Peyer's patch (tissue), 4 donors: ENCODE data around the gene INTS1. TPM values are rescaled to one million over a fixed set of nuclear protein-coding genes. Genes with fewer than 3 reads are reported as not detected.

Experiments
- DNase-seq, 3 donors: peaks; one replicate each; pipeline ENCODE4 v3.0.0-alpha.2; 2017 to 2019
- H3K27ac ChIP-seq, 4 donors: fragments of 200-600 bp; sonication (generic); one replicate each; pipeline ENCODE4 v1.5.1; 2016 to 2019
- H3K27me3 ChIP-seq, 2 donors: fragments of 200-600 bp; sonication (generic); one replicate each; pipeline ENCODE4 v1.5.1; 2019
- H3K36me3 ChIP-seq, 3 donors: fragments of 200-600 bp; sonication (generic); one replicate each; pipeline ENCODE4 v1.5.1; 2016 to 2019
- H3K4me1 ChIP-seq, 4 donors: fragments of 200-600 bp; sonication (generic); one replicate each; pipeline ENCODE4 v1.5.1; 2016 to 2019
- H3K4me3 ChIP-seq, 4 donors: fragments of 200-600 bp; sonication (generic); 1 replicate in 3 of 4; 2 replicates in 1 of 4; pipeline ENCODE4 v1.5.1; 2016 to 2019; ENCODE audit warnings: mild to moderate bottlenecking in 1 of 4
- H3K9me3 ChIP-seq, 4 donors: fragments of 200-600 bp; sonication (generic); one replicate each; pipeline ENCODE4 v1.5.1; 2016 to 2019; ENCODE audit warnings: mild to moderate bottlenecking in 1 of 4
- CTCF ChIP-seq, 6 experiments: fragments of 450-650 bp in 4 of 6; fragments of 200-600 bp in 2 of 6; sonication (generic) in 1 of 6; IDR thresholded peaks; one replicate each; pipeline ENCODE4 v1.5.1; 2017 to 2019; ENCODE audit warnings: antibody characterized with exemption in 6 of 6, mild to moderate bottlenecking in 3 of 6, moderate library complexity in 1 of 6
- POLR2A ChIP-seq, 2 donors: fragments of 450-650 bp; IDR thresholded peaks; one replicate each; pipeline ENCODE4 v1.5.1; 2017; ENCODE audit warnings: antibody characterized with exemption in 2 of 2, mild to moderate bottlenecking in 2 of 2, moderate library complexity in 2 of 2
- total RNA-seq, 4 donors: library from RNA; depleted of rRNA; stranded (reverse); fragments of >200 nt; gene quantifications; one replicate each; pipeline ENCODE4 v1.1.0, GENCODE V29; 2016

INTS1 gene
- total RNA-seq, 4 donors from 2014 or later: 84.4 to 192 (median 108) TPM

GRCh38 chr7:1526271-1526754, 22.1 kb upstream of the INTS1 start:
- H3K36me3 ChIP-seq: no peaks in the 10 kb centered on the region
- H3K4me1 ChIP-seq: peaks cover 0 to 6% (median 2%) of the 10 kb centered on the region in 4 donors
- H3K9me3 ChIP-seq: no peaks in the 10 kb centered on the region
- H3K27me3 ChIP-seq: no peaks in the 10 kb centered on the region
- DNase-seq: peak in 1 of 3 donors; percentile 29
- H3K27ac ChIP-seq: no peak overlapping the region
- no peak overlapping the region for H3K4me3 ChIP-seq
- no peak for TF ChIP-seq POLR2A (IDR thresholded peaks at IDR 0.05)
- no peak for TF ChIP-seq CTCF (IDR thresholded peaks at IDR 0.05)

- no peak overlapping the region for H3K4me3 ChIP-seq
- TF ChIP-seq CTCF (IDR thresholded peaks at IDR 0.05): no peak
- no peak for TF ChIP-seq POLR2A (IDR thresholded peaks at IDR 0.05)
- H3K9me3 ChIP-seq: no peaks in the 10 kb centered on the region
- H3K27ac ChIP-seq: peak overlapping the region in 1 of 4 donors; percentile 0
- no peaks in the 10 kb centered on the region for H3K36me3 ChIP-seq
- DNase-seq: no peak
- no peaks in the 10 kb centered on the region for H3K27me3 ChIP-seq
- H3K4me1 ChIP-seq: peaks cover 0 to 6% (median 2%) of the 10 kb centered on the region in 4 donors
Measured at GRCh38 chr7:1525409-1525808, 21.2 kb upstream of the INTS1 start.

GRCh38 chr7:1523844-1524243, 19.7 kb upstream of the INTS1 start:
- Histone ChIP-seq H3K4me3 (peak overlapping the region in 2 of 4 donors; percentile 55), H3K4me1 (peaks cover 0 to 6% (median 0%) of the 10 kb centered on the region in 4 donors), H3K36me3 (no peaks in the 10 kb centered on the region), H3K27me3 (no peaks in the 10 kb centered on the region), H3K9me3 (no peaks in the 10 kb centered on the region), H3K27ac (peak overlapping the region in 3 of 4 donors; percentile 76 to 94 (median 94))
- DNase-seq: peak in 2 of 3 donors; percentile 78 to 84
- no peak for TF ChIP-seq CTCF (IDR thresholded peaks at IDR 0.05)
- TF ChIP-seq POLR2A (IDR thresholded peaks at IDR 0.05): peak; percentile 9 to 69

GRCh38 chr7:1523208-1523607, 19.0 kb upstream of the INTS1 start:
- TF ChIP-seq CTCF (IDR thresholded peaks at IDR 0.05) (peak in 3 of 6 experiments; percentile 24 to 48 (median 40)), POLR2A (IDR thresholded peaks at IDR 0.05) (peak; percentile 77 to 78)
- Histone ChIP-seq H3K27me3 (no peaks in the 10 kb centered on the region), H3K36me3 (no peaks in the 10 kb centered on the region), H3K4me3 (peak overlapping the region in 2 of 4 donors; percentile 55), H3K4me1 (peaks cover 0 to 6% (median 0%) of the 10 kb centered on the region in 4 donors), H3K27ac (peak overlapping the region in 3 of 4 donors; percentile 76 to 94 (median 94)), H3K9me3 (no peaks in the 10 kb centered on the region)
- DNase-seq: peak in 2 of 3 donors; percentile 88 to 91

GRCh38 chr7:1521456-1521855, 17.3 kb upstream of the INTS1 start:
- no peak for DNase-seq
- peaks cover 0 to 6% (median 0%) of the 10 kb centered on the region in 4 donors for H3K4me1 ChIP-seq

More at GRCh38 chr7:1521456-1521855, 17.3 kb upstream of the INTS1 start:
- TF ChIP-seq CTCF (IDR thresholded peaks at IDR 0.05): no peak
- TF ChIP-seq POLR2A (IDR thresholded peaks at IDR 0.05): no peak
- Histone ChIP-seq H3K9me3 (no peaks in the 10 kb centered on the region), H3K36me3 (no peaks in the 10 kb centered on the region), H3K27ac (no peak overlapping the region), H3K27me3 (no peaks in the 10 kb centered on the region), H3K4me3 (no peak overlapping the region)
